ENCODE results near the gene GOLGA5. TPM values are rescaled to one million over a fixed set of nuclear protein-coding genes. Genes with fewer than 3 reads are reported as not detected.

Gene GOLGA5
- total and polyA plus RNA-seq, 7 experiments from 2014 or later: 9.7 to 27.9 (median 23.5) TPM

GRCh38 chr14:92832137-92832700, 38.1 kb downstream of the GOLGA5 start:
- ChIA-PET POLR2A (no interaction called here), CTCF (interaction anchor here (0.8 kb wide), 1 partner anchor 9 kb away, joined by 3 read pairs; no protein-coding TSS in a partner anchor)
- no peaks in the 10 kb centered on the region for H3K9me3 Mint-ChIP-seq
- ATAC-seq (no peak), DNase-seq (no peak)
- H3K4me1 ChIP-seq (ENCODE audit: control insufficient read depth in 2 of 2, insufficient read depth in 2 of 2, low read length in 2 of 2): no peaks in the 10 kb centered on the region
- H3K27me3 ChIP-seq (ENCODE audit: control insufficient read depth in 2 of 2, insufficient read depth in 2 of 2, low read length in 2 of 2): no peaks in the 10 kb centered on the region
- H3K36me3 Mint-ChIP-seq: peaks cover 9 to 40% (median 34%) of the 10 kb centered on the region in 5 donors
- H3K27ac ChIP-seq (ENCODE audit: low read depth, low read length): no peak overlapping the region
- H3K4me3 ChIP-seq (ENCODE audit: low read length): no peak overlapping the region
- H3K36me3 ChIP-seq (ENCODE audit: control insufficient read depth in 2 of 3, insufficient read depth in 3 of 3, low read length in 3 of 3): peaks cover 6 to 85% (median 11%) of the 10 kb centered on the region in 3 experiments
- peak overlapping the region in 3 of 9 donors; percentile 7 to 38 (median 10) for H3K27ac Mint-ChIP-seq
- H3K4me1 Mint-ChIP-seq: peaks cover 0 to 1% (median 0%) of the 10 kb centered on the region in 7 donors
- intact Hi-C loops (cut with micrococcal nuclease): no loop called here
- no peaks in the 10 kb centered on the region for H3K9me3 ChIP-seq (ENCODE audit: control insufficient read depth in 2 of 3, low read length in 3 of 3)
- H3K27me3 Mint-ChIP-seq: no peaks in the 10 kb centered on the region
- no peak overlapping the region for H3K4me3 Mint-ChIP-seq

- Histone ChIP-seq H3K27ac (ENCODE audit: low read depth, low read length) (no peak overlapping the region), H3K4me3 (ENCODE audit: low read length) (no peak overlapping the region), H3K36me3 (ENCODE audit: control insufficient read depth in 2 of 3, insufficient read depth in 3 of 3, low read length in 3 of 3) (peaks cover 3 to 38% (median 7%) of the 10 kb centered on the region in 3 experiments), H3K27me3 (ENCODE audit: control insufficient read depth in 2 of 2, insufficient read depth in 2 of 2, low read length in 2 of 2) (no peaks in the 10 kb centered on the region), H3K9me3 (ENCODE audit: control insufficient read depth in 2 of 3, low read length in 3 of 3) (no peaks in the 10 kb centered on the region), H3K4me1 (ENCODE audit: control insufficient read depth in 2 of 2, insufficient read depth in 2 of 2, low read length in 2 of 2) (peaks cover 0 to 6% of the 10 kb centered on the region in 2 donors)
- Mint-ChIP-seq H3K27ac (no peak overlapping the region), H3K4me3 (no peak overlapping the region), H3K27me3 (no peaks in the 10 kb centered on the region), H3K36me3 (peaks cover 3 to 49% (median 19%) of the 10 kb centered on the region in 5 donors), H3K9me3 (peaks cover 0 to 6% (median 0%) of the 10 kb centered on the region in 11 donors), H3K4me1 (peaks cover 3 to 10% (median 6%) of the 10 kb centered on the region in 7 donors)
- ChIA-PET POLR2A (no interaction called here), CTCF (no interaction called here)
- no peak for ATAC-seq
- intact Hi-C loops (cut with micrococcal nuclease): no loop called here
- no peak for DNase-seq
Measured at GRCh38 chr14:92841930-92842329, 47.8 kb downstream of the GOLGA5 start.

- H3K9me3 ChIP-seq (ENCODE audit: control insufficient read depth in 2 of 3, low read length in 3 of 3): no peaks in the 10 kb centered on the region
- H3K4me3 Mint-ChIP-seq: no peak overlapping the region
- no peak overlapping the region for H3K27ac Mint-ChIP-seq
- H3K9me3 Mint-ChIP-seq: peaks cover 0 to 6% (median 0%) of the 10 kb centered on the region in 11 donors
- CTCF ChIA-PET: no interaction called here
- H3K4me3 ChIP-seq (ENCODE audit: low read length): no peak overlapping the region
- no peaks in the 10 kb centered on the region for H3K27me3 Mint-ChIP-seq
- peaks cover 14 to 26% (median 19%) of the 10 kb centered on the region in 7 donors for H3K4me1 Mint-ChIP-seq
- POLR2A ChIA-PET: no interaction called here
- intact Hi-C loops (cut with micrococcal nuclease): no loop called here
- H3K27me3 ChIP-seq (ENCODE audit: control insufficient read depth in 2 of 2, insufficient read depth in 2 of 2, low read length in 2 of 2): no peaks in the 10 kb centered on the region
- H3K36me3 Mint-ChIP-seq: peaks cover 0 to 32% (median 14%) of the 10 kb centered on the region in 5 donors
- no peak overlapping the region for H3K27ac ChIP-seq (ENCODE audit: low read depth, low read length)
- DNase-seq: no peak
- ATAC-seq: no peak
- H3K36me3 ChIP-seq (ENCODE audit: control insufficient read depth in 2 of 3, insufficient read depth in 3 of 3, low read length in 3 of 3): peaks cover 3 to 20% (median 4%) of the 10 kb centered on the region in 3 experiments
- H3K4me1 ChIP-seq (ENCODE audit: control insufficient read depth in 2 of 2, insufficient read depth in 2 of 2, low read length in 2 of 2): peaks cover 0 to 14% of the 10 kb centered on the region in 2 donors
Measured at GRCh38 chr14:92844204-92844603, 50.1 kb downstream of the GOLGA5 start.

- no peak for DNase-seq
- Histone ChIP-seq H3K27me3 (ENCODE audit: control insufficient read depth in 2 of 2, insufficient read depth in 2 of 2, low read length in 2 of 2) (no peaks in the 10 kb centered on the region), H3K27ac (ENCODE audit: low read depth, low read length) (no peak overlapping the region), H3K36me3 (ENCODE audit: control insufficient read depth in 2 of 3, insufficient read depth in 3 of 3, low read length in 3 of 3) (peaks cover 0 to 3% (median 3%) of the 10 kb centered on the region in 3 experiments), H3K9me3 (ENCODE audit: control insufficient read depth in 2 of 3, low read length in 3 of 3) (no peaks in the 10 kb centered on the region), H3K4me1 (ENCODE audit: control insufficient read depth in 2 of 2, insufficient read depth in 2 of 2, low read length in 2 of 2) (peaks cover 0 to 14% of the 10 kb centered on the region in 2 donors), H3K4me3 (ENCODE audit: low read length) (no peak overlapping the region)
- peak; percentile 95 for ATAC-seq
- intact Hi-C loops (cut with micrococcal nuclease): no loop called here
- Mint-ChIP-seq H3K36me3 (peaks cover 0 to 22% (median 7%) of the 10 kb centered on the region in 5 donors), H3K27ac (peak overlapping the region in 1 of 9 donors; percentile 4), H3K27me3 (no peaks in the 10 kb centered on the region), H3K4me1 (peaks cover 14 to 26% (median 21%) of the 10 kb centered on the region in 7 donors), H3K9me3 (peaks cover 0 to 6% (median 0%) of the 10 kb centered on the region in 11 donors), H3K4me3 (no peak overlapping the region)
- ChIA-PET CTCF (interaction anchor here (0.6 kb wide), 1 partner anchor 83 kb away, joined by 3 read pairs; no protein-coding TSS in a partner anchor), POLR2A (no interaction called here)
Measured at GRCh38 chr14:92846162-92846897, 52.2 kb downstream of the GOLGA5 start.

GRCh38 chr14:92847278-92847677, 53.2 kb downstream of the GOLGA5 start:
- H3K27ac Mint-ChIP-seq: peak overlapping the region in 7 of 9 donors; percentile 0 to 61 (median 31)
- no peaks in the 10 kb centered on the region for H3K27me3 ChIP-seq (ENCODE audit: control insufficient read depth in 2 of 2, insufficient read depth in 2 of 2, low read length in 2 of 2)
- no peak overlapping the region for H3K4me3 ChIP-seq (ENCODE audit: low read length)
- peaks cover 0 to 14% of the 10 kb centered on the region in 2 donors for H3K4me1 ChIP-seq (ENCODE audit: control insufficient read depth in 2 of 2, insufficient read depth in 2 of 2, low read length in 2 of 2)
- peaks cover 0 to 3% (median 0%) of the 10 kb centered on the region in 3 experiments for H3K36me3 ChIP-seq (ENCODE audit: control insufficient read depth in 2 of 3, insufficient read depth in 3 of 3, low read length in 3 of 3)
- peaks cover 0 to 6% (median 0%) of the 10 kb centered on the region in 5 donors for H3K27me3 Mint-ChIP-seq
- peaks cover 0 to 17% (median 6%) of the 10 kb centered on the region in 5 donors for H3K36me3 Mint-ChIP-seq
- H3K9me3 ChIP-seq (ENCODE audit: control insufficient read depth in 2 of 3, low read length in 3 of 3): no peaks in the 10 kb centered on the region
- peaks cover 0 to 9% (median 4%) of the 10 kb centered on the region in 11 donors for H3K9me3 Mint-ChIP-seq
- POLR2A ChIA-PET: no interaction called here
- ATAC-seq (peak; percentile 18), DNase-seq (peak in 1 of 9 donors; percentile 9)
- CTCF ChIA-PET: no interaction called here
- peak overlapping the region in 4 of 10 donors; percentile 8 to 60 (median 26) for H3K4me3 Mint-ChIP-seq
- intact Hi-C loops (cut with micrococcal nuclease): no loop called here
- H3K27ac ChIP-seq (ENCODE audit: low read depth, low read length): no peak overlapping the region
- H3K4me1 Mint-ChIP-seq: peaks cover 14 to 30% (median 22%) of the 10 kb centered on the region in 7 donors

GRCh38 chr14:92847749-92848148, 53.6 kb downstream of the GOLGA5 start:
- peaks cover 16 to 33% (median 22%) of the 10 kb centered on the region in 7 donors for H3K4me1 Mint-ChIP-seq
- H3K9me3 Mint-ChIP-seq: peaks cover 0 to 11% (median 6%) of the 10 kb centered on the region in 11 donors
- H3K36me3 Mint-ChIP-seq: peaks cover 0 to 15% (median 9%) of the 10 kb centered on the region in 5 donors
- H3K27me3 ChIP-seq (ENCODE audit: control insufficient read depth in 2 of 2, insufficient read depth in 2 of 2, low read length in 2 of 2): no peaks in the 10 kb centered on the region
- no peak overlapping the region for H3K4me3 ChIP-seq (ENCODE audit: low read length)
- CTCF ChIA-PET: no interaction called here
- H3K27me3 Mint-ChIP-seq: peaks cover 0 to 10% (median 0%) of the 10 kb centered on the region in 5 donors
- peaks cover 0 to 14% of the 10 kb centered on the region in 2 donors for H3K4me1 ChIP-seq (ENCODE audit: control insufficient read depth in 2 of 2, insufficient read depth in 2 of 2, low read length in 2 of 2)
- POLR2A ChIA-PET: interaction anchor here (1.1 kb wide), 1 partner anchor 13 kb away, joined by 4 read pairs; no protein-coding TSS in a partner anchor
- no peak for ATAC-seq
- intact Hi-C loops (cut with micrococcal nuclease): no loop called here
- no peak for DNase-seq
- H3K27ac ChIP-seq (ENCODE audit: low read depth, low read length): no peak overlapping the region
- H3K9me3 ChIP-seq (ENCODE audit: control insufficient read depth in 2 of 3, low read length in 3 of 3): no peaks in the 10 kb centered on the region
- no peaks in the 10 kb centered on the region for H3K36me3 ChIP-seq (ENCODE audit: control insufficient read depth in 2 of 3, insufficient read depth in 3 of 3, low read length in 3 of 3)
- H3K4me3 Mint-ChIP-seq: peak overlapping the region in 3 of 10 donors; percentile 8 to 60 (median 33)
- peak overlapping the region in 4 of 9 donors; percentile 0 to 49 (median 28) for H3K27ac Mint-ChIP-seq
